CD8-positive, alpha-beta memory T cell (primary cell): Measurements from ENCODE around the gene CHEK1. TPM values are rescaled to one million over a fixed set of nuclear protein-coding genes. Genes with fewer than 3 reads are reported as not detected.
"Not testable (repeated sequence)": the region's sequence is repeated elsewhere in the genome, so short reads cannot be mapped to it uniquely, and the experiment has no call there.

Experiments
- CTCF ChIA-PET: fragments of 350-600 bp; sonication (Branson Sonifier 250); formaldehyde crosslinking; loops from one replicate; lab custom pipeline; 2021; ENCODE audit warnings: antibody characterized with exemption; lab: Charles Lee
- POLR2A ChIA-PET: fragments of 350-600 bp; sonication (Branson Sonifier 250); formaldehyde crosslinking; loops from one replicate; lab custom pipeline; 2021; ENCODE audit warnings: antibody characterized with exemption; lab: Charles Lee
- DNase-seq, 5 donors: peaks; one replicate each; pipeline versions ENCODE4 v3.0.0 to v3.0.0-alpha.2; 2020 to 2022; ENCODE audit warnings: mixed read lengths in 1 of 5
- H3K27ac ChIP-seq: one replicate; pipeline ENCODE4 v1.7.0; 2013; ENCODE audit warnings: low read depth, mild to moderate bottlenecking, low read length, moderate library complexity
- H3K27me3 ChIP-seq: 2 replicates; pipeline ENCODE4 v1.7.0; 2013; ENCODE audit warnings: low read length, mild to moderate bottlenecking; ENCODE audit not compliant: insufficient read depth, poor library complexity, severe bottlenecking
- H3K36me3 ChIP-seq: 2 replicates; pipeline ENCODE4 v1.7.0; 2013; ENCODE audit warnings: mild to moderate bottlenecking, low read length, moderate library complexity; ENCODE audit not compliant: insufficient read depth
- H3K4me1 ChIP-seq: 2 replicates; pipeline ENCODE4 v1.7.0; 2013; ENCODE audit warnings: mild to moderate bottlenecking, low read length, moderate library complexity; ENCODE audit not compliant: insufficient read depth
- H3K4me3 ChIP-seq: 2 replicates; pipeline ENCODE4 v1.7.0; 2013; ENCODE audit warnings: mild to moderate bottlenecking, low read length
- H3K9me3 ChIP-seq: 2 replicates; pipeline ENCODE4 v1.7.0; 2013; ENCODE audit warnings: mild to moderate bottlenecking, low read length
- H3K27ac Mint-ChIP-seq, 8 donors: one replicate each; pipeline ENCODE4 v1.8.0; 2020 to 2021; ENCODE audit warnings: mixed read lengths in 8 of 8, mild to moderate bottlenecking in 6 of 8, inconsistent platforms in 3 of 8, moderate library complexity in 3 of 8
- H3K27me3 Mint-ChIP-seq, 2 donors: one replicate each; pipeline ENCODE4 v1.8.0; 2020 to 2021; ENCODE audit warnings: mixed read lengths in 2 of 2, mild to moderate bottlenecking in 1 of 2, moderate library complexity in 1 of 2
- H3K36me3 Mint-ChIP-seq, 3 donors: one replicate each; pipeline ENCODE4 v1.8.0; 2020 to 2021; ENCODE audit warnings: mixed read lengths in 3 of 3, inconsistent platforms in 1 of 3, mild to moderate bottlenecking in 1 of 3
- H3K4me1 Mint-ChIP-seq, 3 donors: one replicate each; pipeline ENCODE4 v1.8.0; 2020 to 2021; ENCODE audit warnings: mixed read lengths in 3 of 3, inconsistent platforms in 1 of 3, mild to moderate bottlenecking in 1 of 3
- H3K4me3 Mint-ChIP-seq, 7 donors: one replicate each; pipeline ENCODE4 v1.8.0; 2020 to 2021; ENCODE audit warnings: mixed read lengths in 7 of 7, mild to moderate bottlenecking in 6 of 7, moderate library complexity in 4 of 7, inconsistent platforms in 2 of 7
- H3K9me3 Mint-ChIP-seq, 5 donors: one replicate each; pipeline ENCODE4 v1.8.0; 2020 to 2022; ENCODE audit warnings: mixed read lengths in 5 of 5, mild to moderate bottlenecking in 3 of 5, moderate library complexity in 2 of 5, inconsistent platforms in 1 of 5
- polyA plus RNA-seq: library from polyadenylated mRNA; unstranded; fragments of 300-500 nt; fragmentation: Illumina TruSeq; gene quantifications from one replicate; pipeline ENCODE4 v1.2.3, GENCODE V29; 2021
- total RNA-seq, 2 experiments: library from RNA; stranded (reverse); gene quantifications; one replicate each; pipeline ENCODE4 v1.2.3, GENCODE V29; 2021

CHEK1 gene
- total RNA-seq = 100 to 1,000 TPM; 139 to 144 TPM
- polyA plus RNA-seq = 1.2 TPM

- no peaks in the 10 kb centered on the region for H3K9me3 Mint-ChIP-seq
- Histone ChIP-seq H3K4me1 (peaks cover 13% of the 10 kb centered on the region), H3K4me3 (peak within 1 kb of the TSS; percentile 95), H3K36me3 (peaks cover 17% of the 10 kb centered on the region), H3K27ac (peak within 1 kb of the TSS; percentile 97), H3K27me3 (no peaks in the 10 kb centered on the region), H3K9me3 (no peaks in the 10 kb centered on the region)
- no peaks in the 10 kb centered on the region for H3K27me3 Mint-ChIP-seq
- peak in 1 of 5 donors; percentile 3 for DNase-seq
- peaks cover 0 to 30% (median 4%) of the 10 kb centered on the region in 3 donors for H3K36me3 Mint-ChIP-seq
- H3K4me1 Mint-ChIP-seq = peaks cover 21 to 29% (median 25%) of the 10 kb centered on the region in 3 donors
- peak within 1 kb of the TSS; percentile 92 to 99 (median 96) for H3K4me3 Mint-ChIP-seq
- POLR2A ChIA-PET = interaction anchor here (1.1 to 1.6 kb wide), 3 partner anchors 32 to 55 kb away, joined by 6 to 8 read pairs (median 8); partner anchors contain the start of genes EI24 and STT3A
- CTCF ChIA-PET = interaction anchor here (0.9 to 3.0 kb wide), 3 partner anchors 9 to 56 kb away, joined by 3 to 13 read pairs (median 4); partner anchors contain the start of genes EI24 and STT3A
- H3K27ac Mint-ChIP-seq = peak within 1 kb of the TSS; percentile 92 to 99 (median 98)
Observed at GRCh38 chr11:125624756-125625213, at the start of gene CHEK1. CHEK1 (plus strand) TSS chr11:125625163; CDS start chr11:125626769, 1,606 bp downstream.

DNA sequence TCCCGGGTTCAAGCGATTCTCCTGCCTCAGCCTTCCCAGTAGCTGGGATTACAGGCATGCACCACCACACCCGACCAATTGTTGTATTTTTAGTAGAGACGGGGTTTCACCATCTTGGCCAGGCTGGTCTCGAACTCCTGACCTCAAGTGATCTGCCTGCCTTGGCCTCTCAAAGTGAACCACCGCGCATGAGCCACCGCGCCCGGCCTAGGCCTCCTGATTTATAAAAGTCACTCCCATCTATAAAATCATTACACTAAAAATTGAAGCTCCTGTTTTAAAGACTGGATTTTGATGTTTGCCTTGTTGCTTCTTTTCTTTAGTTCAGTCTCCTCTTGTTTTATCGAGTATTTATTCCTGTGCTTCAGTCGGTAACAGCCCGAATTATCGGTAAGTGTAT is 47.8 kb upstream of the CHEK1 start:
- POLR2A ChIA-PET, H3K9me3 ChIP-seq, H3K9me3 Mint-ChIP-seq, CTCF ChIA-PET, H3K27ac Mint-ChIP-seq, DNase-seq, H3K27ac ChIP-seq, H3K4me1 ChIP-seq, H3K27me3 ChIP-seq, H3K27me3 Mint-ChIP-seq, H3K4me3 ChIP-seq, H3K4me3 Mint-ChIP-seq, H3K4me1 Mint-ChIP-seq: not testable (repeated sequence)
- peaks cover 21 to 79% (median 26%) of the 10 kb centered on the region in 3 donors for H3K36me3 Mint-ChIP-seq
- H3K36me3 ChIP-seq = peaks cover 58% of the 10 kb centered on the region

- no peaks in the 10 kb centered on the region for H3K4me1 ChIP-seq
- peaks cover 65% of the 10 kb centered on the region for H3K36me3 ChIP-seq
- no peaks in the 10 kb centered on the region for H3K9me3 Mint-ChIP-seq
- H3K27me3 Mint-ChIP-seq = no peaks in the 10 kb centered on the region
- H3K4me3 ChIP-seq = no peak overlapping the region
- H3K4me1 Mint-ChIP-seq = peaks cover 0 to 5% (median 0%) of the 10 kb centered on the region in 3 donors
- H3K4me3 Mint-ChIP-seq = no peak overlapping the region
- H3K36me3 Mint-ChIP-seq = peaks cover 23 to 85% (median 30%) of the 10 kb centered on the region in 3 donors
- H3K27ac Mint-ChIP-seq = no peak overlapping the region
- no peak overlapping the region for H3K27ac ChIP-seq
- ChIA-PET POLR2A (no interaction called here), CTCF (no interaction called here)
- DNase-seq = no peak
- H3K9me3 ChIP-seq = no peaks in the 10 kb centered on the region
- no peaks in the 10 kb centered on the region for H3K27me3 ChIP-seq
Observed at GRCh38 chr11:125578783-125579182, 46.2 kb upstream of the CHEK1 start.

GRCh38 chr11:125579811-125580210 is 45.2 kb upstream of the CHEK1 start:
- Histone ChIP-seq H3K27ac (no peak overlapping the region), H3K27me3 (no peaks in the 10 kb centered on the region), H3K36me3 (peaks cover 58% of the 10 kb centered on the region), H3K4me1 (no peaks in the 10 kb centered on the region), H3K9me3 (no peaks in the 10 kb centered on the region), H3K4me3 (no peak overlapping the region)
- Mint-ChIP-seq H3K36me3 (peaks cover 33 to 86% (median 37%) of the 10 kb centered on the region in 3 donors), H3K9me3 (no peaks in the 10 kb centered on the region), H3K27ac (no peak overlapping the region), H3K4me3 (no peak overlapping the region), H3K4me1 (no peaks in the 10 kb centered on the region), H3K27me3 (no peaks in the 10 kb centered on the region)
- ChIA-PET POLR2A (no interaction called here), CTCF (no interaction called here)
- no peak for DNase-seq

DNA sequence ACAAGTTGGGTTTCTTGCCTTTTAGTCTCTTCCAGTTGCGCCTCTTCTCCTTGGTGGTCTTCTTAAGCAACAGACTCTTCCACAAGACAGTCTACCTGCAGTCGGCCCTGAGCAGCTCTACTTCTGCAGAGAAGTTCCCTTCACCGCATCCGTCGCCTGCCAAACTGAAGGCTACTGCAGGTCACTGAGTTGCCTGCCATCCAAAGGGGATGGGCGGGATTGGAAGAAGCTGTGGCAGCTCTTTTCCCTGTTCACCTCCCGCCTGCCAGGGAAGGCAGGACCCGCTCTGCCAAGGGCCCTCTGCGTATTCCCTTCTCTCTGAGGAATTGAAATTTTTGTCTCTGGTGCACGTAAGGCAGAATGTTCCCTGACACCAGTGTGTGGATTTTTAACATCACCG is 41.5 kb upstream of the CHEK1 start:
- POLR2A ChIA-PET = no interaction called here
- no peak for DNase-seq
- peaks cover 16 to 57% (median 24%) of the 10 kb centered on the region in 3 donors for H3K36me3 Mint-ChIP-seq
- H3K4me3 Mint-ChIP-seq = no peak overlapping the region
- H3K27me3 Mint-ChIP-seq = no peaks in the 10 kb centered on the region
- H3K27ac Mint-ChIP-seq = peak overlapping the region in 1 of 8 donors; percentile 70
- no peaks in the 10 kb centered on the region for H3K9me3 ChIP-seq
- no peaks in the 10 kb centered on the region for H3K4me1 ChIP-seq
- CTCF ChIA-PET = interaction anchor here (2.1 kb wide), 1 partner anchor 14 kb away, joined by 6 read pairs; the partner anchor contains the start of gene EI24
- H3K27ac ChIP-seq = no peak overlapping the region
- H3K9me3 Mint-ChIP-seq = no peaks in the 10 kb centered on the region
- H3K4me3 ChIP-seq = no peak overlapping the region
- H3K4me1 Mint-ChIP-seq = no peaks in the 10 kb centered on the region
- H3K27me3 ChIP-seq = no peaks in the 10 kb centered on the region
- peaks cover 37% of the 10 kb centered on the region for H3K36me3 ChIP-seq

DNA sequence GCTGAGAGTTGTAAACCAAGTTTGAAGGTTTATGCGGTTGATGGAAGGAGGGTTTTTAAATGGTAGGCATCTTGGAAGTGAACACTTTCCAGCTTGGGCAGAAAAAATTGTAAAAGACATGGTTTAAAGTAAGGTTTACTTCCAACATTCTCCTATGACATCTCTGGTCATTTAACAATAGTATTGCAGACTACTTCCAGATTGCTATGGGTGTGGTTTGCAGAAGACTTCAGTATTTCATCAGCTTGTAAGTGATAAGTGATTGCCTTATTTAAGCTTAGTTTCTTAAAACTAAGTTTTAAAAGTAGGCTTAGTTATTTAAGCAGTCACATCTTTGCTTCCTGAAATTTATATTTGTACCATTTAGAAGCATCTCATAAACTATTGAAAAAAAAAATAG is 39.5 kb upstream of the CHEK1 start:
- no peak overlapping the region for H3K27ac ChIP-seq
- ChIA-PET POLR2A (no interaction called here), CTCF (no interaction called here)
- no peaks in the 10 kb centered on the region for H3K9me3 ChIP-seq
- H3K27me3 ChIP-seq = no peaks in the 10 kb centered on the region
- H3K4me3 ChIP-seq = no peak overlapping the region
- Mint-ChIP-seq H3K36me3 (peaks cover 16 to 42% (median 19%) of the 10 kb centered on the region in 3 donors), H3K27ac (peak overlapping the region in 1 of 8 donors; percentile 89), H3K4me1 (no peaks in the 10 kb centered on the region), H3K27me3 (no peaks in the 10 kb centered on the region), H3K9me3 (no peaks in the 10 kb centered on the region), H3K4me3 (no peak overlapping the region)
- peaks cover 23% of the 10 kb centered on the region for H3K36me3 ChIP-seq
- H3K4me1 ChIP-seq = no peaks in the 10 kb centered on the region
- DNase-seq = no peak

GRCh38 chr11:125586623-125587022 is 38.3 kb upstream of the CHEK1 start:
- Mint-ChIP-seq H3K4me1 (peaks cover 4 to 5% (median 4%) of the 10 kb centered on the region in 3 donors), H3K27me3 (no peaks in the 10 kb centered on the region), H3K9me3 (no peaks in the 10 kb centered on the region), H3K4me3 (no peak overlapping the region), H3K36me3 (peaks cover 13 to 36% (median 16%) of the 10 kb centered on the region in 3 donors), H3K27ac (no peak overlapping the region)
- POLR2A ChIA-PET = no interaction called here
- H3K9me3 ChIP-seq = no peaks in the 10 kb centered on the region
- CTCF ChIA-PET = no interaction called here
- peaks cover 5% of the 10 kb centered on the region for H3K4me1 ChIP-seq
- no peak overlapping the region for H3K4me3 ChIP-seq
- H3K27me3 ChIP-seq = no peaks in the 10 kb centered on the region
- peaks cover 20% of the 10 kb centered on the region for H3K36me3 ChIP-seq
- no peak for DNase-seq
- no peak overlapping the region for H3K27ac ChIP-seq

GRCh38 chr11:125587480-125587879 is 37.5 kb upstream of the CHEK1 start:
- POLR2A ChIA-PET = no interaction called here
- peaks cover 13 to 35% (median 16%) of the 10 kb centered on the region in 3 donors for H3K36me3 Mint-ChIP-seq
- Histone ChIP-seq H3K27me3 (no peaks in the 10 kb centered on the region), H3K9me3 (no peaks in the 10 kb centered on the region), H3K4me1 (peaks cover 5% of the 10 kb centered on the region), H3K27ac (no peak overlapping the region), H3K4me3 (no peak overlapping the region), H3K36me3 (peaks cover 11% of the 10 kb centered on the region)
- H3K27me3 Mint-ChIP-seq = no peaks in the 10 kb centered on the region
- CTCF ChIA-PET = no interaction called here
- no peak for DNase-seq
- H3K27ac Mint-ChIP-seq = no peak overlapping the region
- no peaks in the 10 kb centered on the region for H3K9me3 Mint-ChIP-seq
- H3K4me3 Mint-ChIP-seq = no peak overlapping the region
- peaks cover 9 to 12% (median 9%) of the 10 kb centered on the region in 3 donors for H3K4me1 Mint-ChIP-seq
